Measurements from ENCODE around the gene THRA. TPM values are rescaled to one million over a fixed set of nuclear protein-coding genes. Genes with fewer than 3 reads are reported as not detected.
"Not testable (repeated sequence)": the region's sequence is repeated elsewhere in the genome, so short reads cannot be mapped to it uniquely, and the experiment has no call there.

THRA gene
- polyA plus RNA-seq, 2 donors: 10.5 to 11.0 TPM

- Histone ChIP-seq H3K9me3 (ENCODE audit: control insufficient read depth in 2 of 2, insufficient read depth in 1 of 2, low read depth in 1 of 2, low read length in 1 of 2) (no peaks in the 10 kb centered on the region), H3K36me3 (ENCODE audit: control insufficient read depth in 2 of 2, insufficient read depth in 2 of 2, low read length in 1 of 2) (peaks cover 0 to 6% of the 10 kb centered on the region in 2 donors), H3K4me3 (ENCODE audit: low read depth in 1 of 2, low read length in 2 of 2) (peak overlapping the region; percentile 88 to 93), H3K4me1 (ENCODE audit: control insufficient read depth in 2 of 2, insufficient read depth in 2 of 2, low read length in 1 of 2) (peaks cover 0 to 3% of the 10 kb centered on the region in 2 donors), H3K27me3 (ENCODE audit: control insufficient read depth in 1 of 2, insufficient read depth in 2 of 2, low read length in 2 of 2) (no peaks in the 10 kb centered on the region), H3K27ac (ENCODE audit: low read depth in 2 of 2, low read length in 1 of 2) (peak overlapping the region; percentile 95 to 98)
- WGBS, 2 donors: 0% methylated on average over 2 of the region's 2 CpGs
Observed at GRCh38 chr17:40123811-40124114, 61.0 kb downstream of the THRA start.

GRCh38 chr17:40124279-40125141, 61.7 kb downstream of the THRA start:
- peaks cover 0 to 3% of the 10 kb centered on the region in 2 donors for H3K4me1 ChIP-seq (ENCODE audit: control insufficient read depth in 2 of 2, insufficient read depth in 2 of 2, low read length in 1 of 2)
- peak overlapping the region; percentile 39 to 93 for H3K4me3 ChIP-seq (ENCODE audit: low read depth in 1 of 2, low read length in 2 of 2)
- H3K36me3 ChIP-seq (ENCODE audit: control insufficient read depth in 2 of 2, insufficient read depth in 2 of 2, low read length in 1 of 2): peaks cover 6 to 9% of the 10 kb centered on the region in 2 donors
- peak overlapping the region; percentile 52 to 62 for H3K27ac ChIP-seq (ENCODE audit: low read depth in 2 of 2, low read length in 1 of 2)
- 4 to 5% methylated on average over 9 of the region's 9 CpGs for WGBS, 2 donors
- H3K27me3 ChIP-seq (ENCODE audit: control insufficient read depth in 1 of 2, insufficient read depth in 2 of 2, low read length in 2 of 2): no peaks in the 10 kb centered on the region
- H3K9me3 ChIP-seq (ENCODE audit: control insufficient read depth in 2 of 2, insufficient read depth in 1 of 2, low read depth in 1 of 2, low read length in 1 of 2): no peaks in the 10 kb centered on the region

- H3K27ac ChIP-seq (ENCODE audit: low read depth in 2 of 2, low read length in 1 of 2): no peak overlapping the region
- peaks cover 8 to 26% of the 10 kb centered on the region in 2 donors for H3K36me3 ChIP-seq (ENCODE audit: control insufficient read depth in 2 of 2, insufficient read depth in 2 of 2, low read length in 1 of 2)
- 70 to 82% methylated on average over 5 of the region's 5 CpGs for WGBS, 2 donors
- no peaks in the 10 kb centered on the region for H3K9me3 ChIP-seq (ENCODE audit: control insufficient read depth in 2 of 2, insufficient read depth in 1 of 2, low read depth in 1 of 2, low read length in 1 of 2)
- no peaks in the 10 kb centered on the region for H3K27me3 ChIP-seq (ENCODE audit: control insufficient read depth in 1 of 2, insufficient read depth in 2 of 2, low read length in 2 of 2)
- no peak overlapping the region for H3K4me3 ChIP-seq (ENCODE audit: low read depth in 1 of 2, low read length in 2 of 2)
- no peaks in the 10 kb centered on the region for H3K4me1 ChIP-seq (ENCODE audit: control insufficient read depth in 2 of 2, insufficient read depth in 2 of 2, low read length in 1 of 2)
Observed at GRCh38 chr17:40129498-40129897, 66.7 kb downstream of the THRA start.

GRCh38 chr17:40130352-40131042, 67.7 kb downstream of the THRA start:
- Histone ChIP-seq H3K27ac (ENCODE audit: low read depth in 2 of 2, low read length in 1 of 2) (peak overlapping the region in 1 of 2 donors; percentile 9), H3K4me1 (ENCODE audit: control insufficient read depth in 2 of 2, insufficient read depth in 2 of 2, low read length in 1 of 2) (no peaks in the 10 kb centered on the region), H3K27me3 (ENCODE audit: control insufficient read depth in 1 of 2, insufficient read depth in 2 of 2, low read length in 2 of 2) (no peaks in the 10 kb centered on the region), H3K36me3 (ENCODE audit: control insufficient read depth in 2 of 2, insufficient read depth in 2 of 2, low read length in 1 of 2) (peaks cover 8 to 28% of the 10 kb centered on the region in 2 donors), H3K9me3 (ENCODE audit: control insufficient read depth in 2 of 2, insufficient read depth in 1 of 2, low read depth in 1 of 2, low read length in 1 of 2) (no peaks in the 10 kb centered on the region), H3K4me3 (ENCODE audit: low read depth in 1 of 2, low read length in 2 of 2) (no peak overlapping the region)
- WGBS, 2 donors: 83 to 88% methylated on average over 7 of the region's 7 CpGs

- 57 to 73% methylated on average over 7 of the region's 7 CpGs for WGBS, 2 donors
- Histone ChIP-seq H3K4me1 (ENCODE audit: control insufficient read depth in 2 of 2, insufficient read depth in 2 of 2, low read length in 1 of 2) (no peaks in the 10 kb centered on the region), H3K9me3 (ENCODE audit: control insufficient read depth in 2 of 2, insufficient read depth in 1 of 2, low read depth in 1 of 2, low read length in 1 of 2) (no peaks in the 10 kb centered on the region), H3K27me3 (ENCODE audit: control insufficient read depth in 1 of 2, insufficient read depth in 2 of 2, low read length in 2 of 2) (no peaks in the 10 kb centered on the region), H3K27ac (ENCODE audit: low read depth in 2 of 2, low read length in 1 of 2) (no peak overlapping the region), H3K4me3 (ENCODE audit: low read depth in 1 of 2, low read length in 2 of 2) (no peak overlapping the region), H3K36me3 (ENCODE audit: control insufficient read depth in 2 of 2, insufficient read depth in 2 of 2, low read length in 1 of 2) (peaks cover 6 to 24% of the 10 kb centered on the region in 2 donors)
Observed at GRCh38 chr17:40134184-40134583, 71.4 kb downstream of the THRA start.

- Histone ChIP-seq H3K4me1 (ENCODE audit: control insufficient read depth in 2 of 2, insufficient read depth in 2 of 2, low read length in 1 of 2) (peaks cover 0 to 4% of the 10 kb centered on the region in 2 donors), H3K27ac (ENCODE audit: low read depth in 2 of 2, low read length in 1 of 2) (no peak overlapping the region), H3K36me3 (ENCODE audit: control insufficient read depth in 2 of 2, insufficient read depth in 2 of 2, low read length in 1 of 2) (peaks cover 0 to 17% of the 10 kb centered on the region in 2 donors), H3K4me3 (ENCODE audit: low read depth in 1 of 2, low read length in 2 of 2) (no peak overlapping the region), H3K27me3 (ENCODE audit: control insufficient read depth in 1 of 2, insufficient read depth in 2 of 2, low read length in 2 of 2) (no peaks in the 10 kb centered on the region), H3K9me3 (ENCODE audit: control insufficient read depth in 2 of 2, insufficient read depth in 1 of 2, low read depth in 1 of 2, low read length in 1 of 2) (no peaks in the 10 kb centered on the region)
- WGBS, 2 donors: 93 to 95% methylated on average over 3 of the region's 3 CpGs
Observed at GRCh38 chr17:40135817-40136216, 73.1 kb downstream of the THRA start.

GRCh38 chr17:40139566-40140058, 76.8 kb downstream of the THRA start:
- Histone ChIP-seq H3K27ac (ENCODE audit: low read depth in 2 of 2, low read length in 1 of 2) (peak overlapping the region; percentile 97 to 98), H3K27me3 (ENCODE audit: control insufficient read depth in 1 of 2, insufficient read depth in 2 of 2, low read length in 2 of 2) (no peaks in the 10 kb centered on the region), H3K4me1 (ENCODE audit: control insufficient read depth in 2 of 2, insufficient read depth in 2 of 2, low read length in 1 of 2) (peaks cover 0 to 4% of the 10 kb centered on the region in 2 donors), H3K4me3 (ENCODE audit: low read depth in 1 of 2, low read length in 2 of 2) (peak overlapping the region; percentile 41 to 67), H3K9me3 (ENCODE audit: control insufficient read depth in 2 of 2, insufficient read depth in 1 of 2, low read depth in 1 of 2, low read length in 1 of 2) (no peaks in the 10 kb centered on the region), H3K36me3 (ENCODE audit: control insufficient read depth in 2 of 2, insufficient read depth in 2 of 2, low read length in 1 of 2) (peaks cover 0 to 3% of the 10 kb centered on the region in 2 donors)
- 7 to 8% methylated on average over 14 of the region's 14 CpGs for WGBS, 2 donors

- H3K27ac ChIP-seq (ENCODE audit: low read depth in 2 of 2, low read length in 1 of 2); H3K4me1 ChIP-seq (ENCODE audit: control insufficient read depth in 2 of 2, insufficient read depth in 2 of 2, low read length in 1 of 2); H3K4me3 ChIP-seq (ENCODE audit: low read depth in 1 of 2, low read length in 2 of 2); H3K36me3 ChIP-seq (ENCODE audit: control insufficient read depth in 2 of 2, insufficient read depth in 2 of 2, low read length in 1 of 2); H3K27me3 ChIP-seq (ENCODE audit: control insufficient read depth in 1 of 2, insufficient read depth in 2 of 2, low read length in 2 of 2); H3K9me3 ChIP-seq (ENCODE audit: control insufficient read depth in 2 of 2, insufficient read depth in 1 of 2, low read depth in 1 of 2, low read length in 1 of 2): not testable (repeated sequence)
- 92 to 95% methylated on average over 3 of the region's 3 CpGs for WGBS, 2 donors
Observed at GRCh38 chr17:40143166-40143565, 80.4 kb downstream of the THRA start.
